ENCODE measurements around the gene MAN1C1.

DNA sequence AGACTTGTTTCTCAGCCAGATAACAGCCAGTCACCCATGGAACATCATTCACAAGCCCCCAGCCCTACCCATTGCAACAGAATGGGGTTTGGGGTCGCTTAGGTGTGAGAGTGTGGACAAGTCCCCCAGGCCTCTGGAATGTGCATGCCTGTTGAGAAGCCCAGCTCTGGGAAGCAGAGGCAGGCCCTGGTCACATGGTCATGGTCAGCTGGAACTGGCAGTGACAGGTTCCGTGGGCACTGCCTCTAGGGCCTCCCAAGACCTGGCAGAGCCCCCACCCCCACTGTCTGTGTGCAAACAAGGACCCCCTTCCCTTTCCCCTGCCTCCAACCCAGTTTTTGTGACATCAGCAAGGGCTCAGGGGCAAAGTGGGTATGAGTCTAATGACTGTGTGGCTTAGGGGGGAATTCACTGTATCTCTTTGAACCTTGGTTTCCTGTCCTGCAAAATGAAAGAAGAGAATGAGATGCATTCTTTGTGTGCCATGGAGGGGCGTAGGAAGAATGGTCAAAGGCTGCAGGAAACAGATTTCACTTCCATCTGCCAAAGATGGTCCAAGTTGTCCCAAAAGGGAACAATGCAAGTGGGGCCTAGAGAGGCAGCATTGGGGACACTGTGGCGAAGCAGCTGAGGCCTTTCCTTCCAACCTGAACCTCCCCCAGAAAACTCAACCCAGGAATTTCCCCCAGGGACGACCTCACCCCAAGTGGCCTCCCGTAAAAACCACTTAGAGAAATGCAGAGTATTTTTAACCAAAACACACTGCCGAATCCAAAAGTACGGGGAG, 148.7 kb downstream of the MAN1C1 start:
- TF ChIP-seq, protein P1, sequence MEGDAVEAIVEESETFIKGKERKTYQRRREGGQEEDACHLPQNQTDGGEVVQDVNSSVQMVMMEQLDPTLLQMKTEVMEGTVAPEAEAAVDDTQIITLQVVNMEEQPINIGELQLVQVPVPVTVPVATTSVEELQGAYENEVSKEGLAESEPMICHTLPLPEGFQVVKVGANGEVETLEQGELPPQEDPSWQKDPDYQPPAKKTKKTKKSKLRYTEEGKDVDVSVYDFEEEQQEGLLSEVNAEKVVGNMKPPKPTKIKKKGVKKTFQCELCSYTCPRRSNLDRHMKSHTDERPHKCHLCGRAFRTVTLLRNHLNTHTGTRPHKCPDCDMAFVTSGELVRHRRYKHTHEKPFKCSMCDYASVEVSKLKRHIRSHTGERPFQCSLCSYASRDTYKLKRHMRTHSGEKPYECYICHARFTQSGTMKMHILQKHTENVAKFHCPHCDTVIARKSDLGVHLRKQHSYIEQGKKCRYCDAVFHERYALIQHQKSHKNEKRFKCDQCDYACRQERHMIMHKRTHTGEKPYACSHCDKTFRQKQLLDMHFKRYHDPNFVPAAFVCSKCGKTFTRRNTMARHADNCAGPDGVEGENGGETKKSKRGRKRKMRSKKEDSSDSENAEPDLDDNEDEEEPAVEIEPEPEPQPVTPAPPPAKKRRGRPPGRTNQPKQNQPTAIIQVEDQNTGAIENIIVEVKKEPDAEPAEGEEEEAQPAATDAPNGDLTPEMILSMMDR (IDR thresholded peaks at IDR 0.05), result no peak
- TF ChIP-seq POLR2A (IDR thresholded peaks at IDR 0.05), result no peak
